Suprapubic skin (tissue), 4 donors: ENCODE results near the gene FAM167B. TPM values are rescaled to one million over a fixed set of nuclear protein-coding genes. Genes with fewer than 3 reads are reported as not detected.

ENCODE experiments used
- DNase-seq, 2 donors: peaks; one replicate each; pipeline ENCODE4 v3.0.0-alpha.2; 2019; ENCODE audit warnings: low spot score in 2 of 2
- H3K27ac ChIP-seq: fragments of 200-600 bp; sonication (generic); one replicate; pipeline ENCODE4 v1.5.1; 2019
- H3K27me3 ChIP-seq: fragments of 200-600 bp; sonication (generic); one replicate; pipeline ENCODE4 v1.5.1; 2019
- H3K36me3 ChIP-seq: fragments of 200-600 bp; sonication (generic); one replicate; pipeline ENCODE4 v1.5.1; 2019
- H3K4me1 ChIP-seq: fragments of 200-600 bp; sonication (generic); one replicate; pipeline ENCODE4 v1.5.1; 2019
- H3K4me3 ChIP-seq: fragments of 200-600 bp; sonication (generic); one replicate; pipeline ENCODE4 v1.5.1; 2019; ENCODE audit warnings: mild to moderate bottlenecking
- H3K9me3 ChIP-seq: fragments of 200-600 bp; sonication (generic); one replicate; pipeline ENCODE4 v1.5.1; 2019
- CTCF ChIP-seq, 2 donors: fragments of 200-600 bp in 1 of 2; fragments of 450-650 bp in 1 of 2; sonication (generic) in 1 of 2; IDR thresholded peaks; one replicate each; pipeline ENCODE4 v1.5.1; 2016 to 2019; ENCODE audit warnings: antibody characterized with exemption in 2 of 2, mild to moderate bottlenecking in 1 of 2, moderate library complexity in 1 of 2
- EP300 ChIP-seq: sonication (generic); formaldehyde crosslinking; IDR thresholded peaks from one replicate; pipeline ENCODE4 v1.6.1; 2017; ENCODE audit warnings: antibody characterized with exemption
- POLR2A ChIP-seq, 2 donors: fragments of 450-650 bp; IDR thresholded peaks; one replicate each; pipeline ENCODE4 v1.6.1; 2017; ENCODE audit warnings: antibody characterized with exemption in 2 of 2, mild to moderate bottlenecking in 2 of 2, moderate library complexity in 2 of 2
- POLR2AphosphoS5 ChIP-seq, 3 donors: sonication (generic); formaldehyde crosslinking; IDR thresholded peaks; one replicate each; pipeline ENCODE4 v1.6.1; 2017; ENCODE audit warnings: antibody characterized with exemption in 3 of 3
- WGBS: methylation state at CpG from one replicate; pipeline ENCODE4 v1.1.5; 2018; 5-methylcytosine and 5-hydroxymethylcytosine counted together
- total RNA-seq, 4 donors: library from RNA; depleted of rRNA; stranded (reverse); fragments of >200 nt; gene quantifications; one replicate each; pipeline ENCODE4 v1.1.0, GENCODE V29; 2016

Gene FAM167B
- total RNA-seq, 4 donors from 2014 or later = 1.5 TPM; not detected in 2

GRCh38 chr1:32247983-32248889 is 1.2 kb downstream of the FAM167B start:
- DNase-seq = peak; percentile 90 to 92
- Histone ChIP-seq H3K27me3 (no peaks in the 10 kb centered on the region), H3K36me3 (no peaks in the 10 kb centered on the region), H3K4me1 (peaks cover 32% of the 10 kb centered on the region), H3K4me3 (no peak overlapping the region), H3K9me3 (no peaks in the 10 kb centered on the region), H3K27ac (no peak overlapping the region)
- WGBS = 10% methylated on average over 15 of the region's 31 CpGs
- TF ChIP-seq EP300 = no peak
- TF ChIP-seq CTCF (IDR thresholded peaks at IDR 0.05) = peak; percentile 39 to 94

GRCh38 chr1:32249831-32250525 is 3.0 kb downstream of the FAM167B start:
- TF ChIP-seq POLR2A (IDR thresholded peaks at IDR 0.05) (no peak), EP300 (no peak), CTCF (IDR thresholded peaks at IDR 0.05) (no peak), POLR2AphosphoS5 (IDR thresholded peaks at IDR 0.05) (no peak)
- 59% methylated on average over 9 of the region's 9 CpGs for WGBS
- Histone ChIP-seq H3K36me3 (no peaks in the 10 kb centered on the region), H3K4me1 (peaks cover 32% of the 10 kb centered on the region), H3K4me3 (no peak overlapping the region), H3K27ac (peak overlapping the region; percentile 47), H3K27me3 (no peaks in the 10 kb centered on the region), H3K9me3 (no peaks in the 10 kb centered on the region)
- peak; percentile 67 to 79 for DNase-seq

- Histone ChIP-seq H3K27me3 (no peaks in the 10 kb centered on the region), H3K27ac (peak within 1 kb of the TSS; percentile 40), H3K9me3 (no peaks in the 10 kb centered on the region), H3K36me3 (no peaks in the 10 kb centered on the region), H3K4me3 (peak within 1 kb of the TSS; percentile 15), H3K4me1 (peaks cover 32% of the 10 kb centered on the region)
- WGBS = 84% methylated on average over 22 of the region's 25 CpGs
- no peak for DNase-seq
- no peak for TF ChIP-seq POLR2AphosphoS5 (IDR thresholded peaks at IDR 0.05)
Observed at GRCh38 chr1:32250893-32251716, 4.1 kb downstream of the FAM167B start, which contains the start of gene LCK. TSS of gene LCK (plus strand) at chr1:32251265. CDS start at chr1:32274330, 23,065 bp downstream.

GRCh38 chr1:32255072-32256071 is 8.3 kb downstream of the FAM167B start:
- no peak for DNase-seq
- H3K9me3 ChIP-seq = no peaks in the 10 kb centered on the region
- H3K4me1 ChIP-seq = peaks cover 3% of the 10 kb centered on the region
- WGBS = 79% methylated on average over 10 of the region's 10 CpGs
- no peak overlapping the region for H3K27ac ChIP-seq
- no peaks in the 10 kb centered on the region for H3K27me3 ChIP-seq
- TF ChIP-seq POLR2A (IDR thresholded peaks at IDR 0.05) (no peak), POLR2AphosphoS5 (IDR thresholded peaks at IDR 0.05) (no peak), CTCF (IDR thresholded peaks at IDR 0.05) (no peak), EP300 (no peak)
- H3K36me3 ChIP-seq = no peaks in the 10 kb centered on the region
- no peak overlapping the region for H3K4me3 ChIP-seq
